Gastroesophageal sphincter (tissue), 4 donors: ENCODE results near the gene TBC1D14. TPM values are rescaled to one million over a fixed set of nuclear protein-coding genes. Genes with fewer than 3 reads are reported as not detected.
A peak's percentile ranks its signal among the peaks of the same experiment; 100 is the strongest.

Source experiments
- ATAC-seq: fragments of 150-250 bp; one replicate; pipeline ENCODE4 v1.9.1; 2016; ENCODE audit warnings: mild to moderate bottlenecking, moderate library complexity
- H3K27ac ChIP-seq, 4 donors: fragments of 200-600 bp; sonication (generic) in 3 of 4; 1 replicate in 3 of 4; 2 replicates in 1 of 4; pipeline ENCODE4 v1.5.1; 2016 to 2019
- H3K27me3 ChIP-seq: fragments of 200-600 bp; sonication (generic); one replicate; pipeline ENCODE4 v1.5.1; 2019
- H3K36me3 ChIP-seq, 2 donors: fragments of 200-600 bp; sonication (generic); one replicate each; pipeline ENCODE4 v1.5.1; 2019; ENCODE audit warnings: control low read depth in 1 of 2
- H3K4me1 ChIP-seq, 3 donors: fragments of 200-600 bp; sonication (generic); 1 replicate in 2 of 3; 2 replicates in 1 of 3; pipeline ENCODE4 v1.5.1; 2016 to 2019; ENCODE audit warnings: control low read depth in 2 of 3
- H3K4me3 ChIP-seq, 2 donors: fragments of 200-600 bp; sonication (generic); one replicate each; pipeline ENCODE4 v1.5.1; 2019; ENCODE audit warnings: mild to moderate bottlenecking in 1 of 2, moderate library complexity in 1 of 2
- H3K9me3 ChIP-seq, 3 donors: fragments of 200-600 bp; sonication (generic); one replicate each; pipeline ENCODE4 v1.5.1; 2017 to 2019; ENCODE audit warnings: control low read depth in 2 of 3
- EP300 ChIP-seq: sonication (generic); formaldehyde crosslinking; IDR thresholded peaks from one replicate; pipeline ENCODE4 v1.6.1; 2017; ENCODE audit warnings: antibody characterized with exemption, mild to moderate bottlenecking
- POLR2A ChIP-seq, 2 donors: fragments of 450-650 bp; IDR thresholded peaks; one replicate each; pipeline ENCODE4 v1.6.1; 2017; ENCODE audit warnings: antibody characterized with exemption in 2 of 2, mild to moderate bottlenecking in 2 of 2, moderate library complexity in 1 of 2
- POLR2AphosphoS5 ChIP-seq: sonication (generic); formaldehyde crosslinking; IDR thresholded peaks from one replicate; pipeline ENCODE4 v1.6.1; 2017; ENCODE audit warnings: antibody characterized with exemption
- WGBS, 2 donors: methylation state at CpG; one replicate each; pipeline ENCODE4 v1.1.5; 2018; ENCODE audit warnings: low coverage in 1 of 2; 5-methylcytosine and 5-hydroxymethylcytosine counted together
- total RNA-seq, 4 donors: library from RNA; depleted of rRNA; stranded (reverse); fragments of >200 nt; gene quantifications; one replicate each; pipeline ENCODE4 v1.1.0, GENCODE V29; 2016
- TF ChIP-seq, protein P1 (sequence below), 4 experiments: fragments of 200-600 bp in 2 of 4; fragments of 450-650 bp in 2 of 4; sonication (generic) in 1 of 4; IDR thresholded peaks; one replicate each; pipeline ENCODE4 v1.5.1; 2017 to 2019; ENCODE audit warnings: antibody characterized with exemption in 4 of 4, mild to moderate bottlenecking in 2 of 4, moderate library complexity in 2 of 4

The TBC1D14 gene
- total RNA-seq, 4 donors from 2014 or later, result 42.5 to 54.2 (median 45.0) TPM

- Histone ChIP-seq H3K4me3 (no peak overlapping the region), H3K36me3 (peaks cover 0 to 32% of the 10 kb centered on the region in 2 donors), H3K9me3 (no peaks in the 10 kb centered on the region), H3K4me1 (peaks cover 0 to 46% (median 0%) of the 10 kb centered on the region in 3 donors), H3K27ac (no peak overlapping the region), H3K27me3 (no peaks in the 10 kb centered on the region)
- ATAC-seq, result no peak
- TF ChIP-seq POLR2A (IDR thresholded peaks at IDR 0.05) (no peak), POLR2AphosphoS5 (no peak), EP300 (no peak)
- TF ChIP-seq, protein P1, sequence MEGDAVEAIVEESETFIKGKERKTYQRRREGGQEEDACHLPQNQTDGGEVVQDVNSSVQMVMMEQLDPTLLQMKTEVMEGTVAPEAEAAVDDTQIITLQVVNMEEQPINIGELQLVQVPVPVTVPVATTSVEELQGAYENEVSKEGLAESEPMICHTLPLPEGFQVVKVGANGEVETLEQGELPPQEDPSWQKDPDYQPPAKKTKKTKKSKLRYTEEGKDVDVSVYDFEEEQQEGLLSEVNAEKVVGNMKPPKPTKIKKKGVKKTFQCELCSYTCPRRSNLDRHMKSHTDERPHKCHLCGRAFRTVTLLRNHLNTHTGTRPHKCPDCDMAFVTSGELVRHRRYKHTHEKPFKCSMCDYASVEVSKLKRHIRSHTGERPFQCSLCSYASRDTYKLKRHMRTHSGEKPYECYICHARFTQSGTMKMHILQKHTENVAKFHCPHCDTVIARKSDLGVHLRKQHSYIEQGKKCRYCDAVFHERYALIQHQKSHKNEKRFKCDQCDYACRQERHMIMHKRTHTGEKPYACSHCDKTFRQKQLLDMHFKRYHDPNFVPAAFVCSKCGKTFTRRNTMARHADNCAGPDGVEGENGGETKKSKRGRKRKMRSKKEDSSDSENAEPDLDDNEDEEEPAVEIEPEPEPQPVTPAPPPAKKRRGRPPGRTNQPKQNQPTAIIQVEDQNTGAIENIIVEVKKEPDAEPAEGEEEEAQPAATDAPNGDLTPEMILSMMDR (IDR thresholded peaks at IDR 0.05), result no peak
- WGBS, 2 donors, result 100% methylated on average over 2 of the region's 32 CpGs
Measured at GRCh38 chr4:6923507-6923906, 13.9 kb downstream of the TBC1D14 start.

DNA sequence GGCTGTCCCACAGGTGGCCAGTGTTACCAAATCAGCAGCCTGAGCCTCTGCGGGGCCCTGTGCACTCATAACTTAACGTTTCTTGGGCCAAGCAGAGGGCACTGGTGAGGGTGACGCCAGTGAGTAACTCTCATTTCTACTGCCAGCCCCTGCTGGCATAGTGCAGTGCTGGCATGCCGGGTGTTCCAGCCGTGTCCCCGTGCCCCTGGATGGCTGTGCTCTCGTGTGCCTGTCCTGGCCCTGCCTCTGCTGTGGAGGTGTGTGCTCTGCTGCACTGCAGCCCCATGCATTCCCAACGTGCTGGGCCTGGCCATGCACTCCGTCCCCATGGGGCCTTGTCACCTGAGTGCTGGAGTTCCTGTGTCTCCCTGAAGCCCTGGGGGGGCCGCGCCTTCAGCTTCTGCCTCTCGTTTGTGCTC is 14.7 kb downstream of the TBC1D14 start:
- Histone ChIP-seq H3K4me3 (no peak overlapping the region), H3K9me3 (no peaks in the 10 kb centered on the region), H3K27me3 (no peaks in the 10 kb centered on the region), H3K36me3 (peaks cover 0 to 32% of the 10 kb centered on the region in 2 donors), H3K27ac (peak overlapping the region in 3 of 4 donors; percentile 11 to 49 (median 14)), H3K4me1 (peaks cover 0 to 46% (median 0%) of the 10 kb centered on the region in 3 donors)
- no peak for TF ChIP-seq POLR2AphosphoS5
- no peak for TF ChIP-seq POLR2A (IDR thresholded peaks at IDR 0.05)
- no peak for TF ChIP-seq EP300
- TF ChIP-seq, protein P1 (IDR thresholded peaks at IDR 0.05), result no peak
- 70% methylated on average over 4 of the region's 12 CpGs; no CpG with 5 or more reads in 1 of the 2 donors for WGBS, 2 donors
- ATAC-seq, result no peak

DNA sequence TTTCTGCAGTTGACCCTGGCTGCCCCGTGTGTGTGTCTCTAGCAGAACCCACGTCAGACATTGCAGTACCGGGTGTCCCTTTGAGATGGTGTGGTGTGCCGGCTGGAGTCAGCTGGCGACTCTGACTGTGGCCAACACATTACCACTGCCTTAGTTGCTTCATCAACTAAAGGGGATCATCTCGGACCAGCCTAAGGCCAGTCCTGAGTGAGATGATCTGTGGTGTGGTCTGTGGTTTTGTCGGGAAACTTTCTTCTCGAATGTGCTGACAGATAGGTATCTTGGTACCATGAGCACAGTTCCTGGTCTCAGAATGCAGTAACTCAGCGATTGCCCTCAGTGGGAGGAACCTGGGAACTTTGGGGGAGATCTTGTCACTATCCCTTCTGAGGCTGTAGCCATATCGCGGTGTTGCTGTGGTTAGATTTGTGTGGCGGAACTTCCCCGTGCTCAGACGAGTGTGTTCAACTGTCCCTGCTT is 15.8 kb downstream of the TBC1D14 start:
- H3K4me3 ChIP-seq, result no peak overlapping the region
- peak overlapping the region in 3 of 4 donors; percentile 24 to 54 (median 37) for H3K27ac ChIP-seq
- no peaks in the 10 kb centered on the region for H3K9me3 ChIP-seq
- peaks cover 0 to 43% (median 0%) of the 10 kb centered on the region in 3 donors for H3K4me1 ChIP-seq
- TF ChIP-seq POLR2AphosphoS5 (peak; percentile 9), EP300 (no peak)
- TF ChIP-seq, protein P1 (IDR thresholded peaks at IDR 0.05), result no peak
- no peaks in the 10 kb centered on the region for H3K27me3 ChIP-seq
- peaks cover 0 to 32% of the 10 kb centered on the region in 2 donors for H3K36me3 ChIP-seq
- ATAC-seq, result peak; percentile 74
- WGBS, 2 donors, result 50 to 68% methylated on average over 6 of the region's 14 CpGs

DNA sequence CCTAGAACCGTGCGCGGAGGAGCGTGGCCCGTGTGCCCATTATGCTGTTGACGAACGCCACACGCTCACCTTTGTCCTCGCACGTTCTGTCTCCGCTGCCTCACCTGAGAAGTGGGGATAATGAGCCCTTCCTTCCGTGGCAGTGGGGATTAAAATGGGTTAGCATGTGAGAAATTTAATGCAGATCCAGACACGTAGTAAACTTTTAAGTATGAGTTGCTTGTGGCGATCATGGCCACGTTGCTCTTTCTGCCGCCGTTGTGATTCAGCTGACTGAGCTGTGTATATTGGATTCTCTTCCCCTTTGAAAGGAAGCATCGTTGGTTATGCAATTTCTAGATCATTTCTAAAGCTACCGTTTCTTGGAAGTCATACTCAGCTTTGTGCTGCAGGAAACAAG is 16.5 kb downstream of the TBC1D14 start:
- Histone ChIP-seq H3K4me1 (peaks cover 0 to 38% (median 0%) of the 10 kb centered on the region in 3 donors), H3K9me3 (no peaks in the 10 kb centered on the region), H3K4me3 (no peak overlapping the region), H3K27ac (peak overlapping the region in 3 of 4 donors; percentile 24 to 54 (median 37)), H3K27me3 (no peaks in the 10 kb centered on the region), H3K36me3 (peaks cover 0 to 32% of the 10 kb centered on the region in 2 donors)
- ATAC-seq, result no peak
- TF ChIP-seq, protein P1 (IDR thresholded peaks at IDR 0.05), result no peak
- no peak for TF ChIP-seq POLR2AphosphoS5
- no peak for TF ChIP-seq EP300
- TF ChIP-seq POLR2A (IDR thresholded peaks at IDR 0.05), result no peak
- WGBS, 2 donors, result 90 to 93% methylated on average over 9 to 12 of the region's 19 CpGs
